HFF-Myc (cell line): Measurements from ENCODE around the gene ENTPD8.

Experiments
- DNase-seq: peaks from one replicate; pipeline ENCODE4 v3.0.0-alpha.2; 2011; ENCODE audit warnings: low read depth; ENCODE audit errors: extremely low read depth
- H3K4me3 ChIP-seq: replicated peaks from 2 replicates; pipeline ENCODE4 v1.5.1; 2011; ENCODE audit warnings: low read depth, mild to moderate bottlenecking, control low read depth, low read length
- CTCF ChIP-seq: IDR thresholded peaks from 2 replicates; pipeline ENCODE4 v1.5.1; 2012; ENCODE audit warnings: mild to moderate bottlenecking, low read depth, low read length, control low read depth; ENCODE audit errors: missing control alignments

Gene ENTPD8

GRCh38 chr9:137398561-137399468 lies 42.3 kb downstream of the ENTPD8 start:
- no peak for TF ChIP-seq CTCF
- no peak overlapping the region for H3K4me3 ChIP-seq
- no peak for DNase-seq

- TF ChIP-seq CTCF: no peak
- no peak overlapping the region for H3K4me3 ChIP-seq
- DNase-seq: no peak
Observed at GRCh38 chr9:137397675-137398423, 43.3 kb downstream of the ENTPD8 start.

- no peak for TF ChIP-seq CTCF
- DNase-seq: no peak
- H3K4me3 ChIP-seq: no peak overlapping the region
Observed at GRCh38 chr9:137396634-137397367, 44.4 kb downstream of the ENTPD8 start.

GRCh38 chr9:137396227-137396626 lies 44.9 kb downstream of the ENTPD8 start:
- TF ChIP-seq CTCF: no peak
- DNase-seq: no peak
- H3K4me3 ChIP-seq: no peak overlapping the region

GRCh38 chr9:137395666-137396010 lies 45.5 kb downstream of the ENTPD8 start:
- TF ChIP-seq CTCF: no peak
- H3K4me3 ChIP-seq: no peak overlapping the region
- DNase-seq: no peak

- no peak for TF ChIP-seq CTCF
Observed at GRCh38 chr9:137394866-137395665, 46.1 kb downstream of the ENTPD8 start.

More at GRCh38 chr9:137394866-137395665, 46.1 kb downstream of the ENTPD8 start:
- H3K4me3 ChIP-seq: no peak overlapping the region
- DNase-seq: no peak
